Right renal cortex interstitium (tissue), 3 donors: ENCODE measurements around the gene TYMP. TPM values are rescaled to one million over a fixed set of nuclear protein-coding genes. Genes with fewer than 3 reads are reported as not detected.
"Not testable (repeated sequence)": the region's sequence is repeated elsewhere in the genome, so short reads cannot be mapped to it uniquely, and the experiment has no call there.

Experiments used
- DNase-seq, 3 donors: peaks; one replicate each; pipeline ENCODE4 v3.0.0-alpha.2; 2013; ENCODE audit warnings: low read depth in 3 of 3, low spot score in 2 of 3
- polyA plus RNA-seq, 3 donors: library from polyadenylated mRNA; unstranded; fragments of 120-200 nt; gene quantifications; one replicate each; pipeline ENCODE4 v1.2.1, GENCODE V29; 2013; ENCODE audit not compliant: insufficient read length in 3 of 3

Gene TYMP
- polyA plus RNA-seq, 3 donors: 1.0 to 1.2 (median 1.1) TPM

DNA sequence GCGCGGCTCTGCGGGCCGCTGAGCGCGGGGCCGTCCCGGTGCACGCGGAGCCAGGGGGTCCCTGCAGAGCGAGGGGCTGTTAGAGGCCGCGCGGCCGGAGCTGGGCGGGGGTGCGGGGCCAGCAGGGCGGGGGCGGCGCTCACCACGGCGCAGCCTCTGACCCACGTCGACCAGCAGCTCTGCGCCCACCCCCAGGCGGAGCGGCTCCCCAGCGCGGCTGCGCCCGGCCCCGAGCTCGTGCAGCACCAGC lies 4.0 kb downstream of the TYMP start:
- DNase-seq: peak in 1 of 3 donors; percentile 42

- peak; percentile 92 to 95 (median 93) for DNase-seq
Measured at GRCh38 chr22:50525104-50525857, 4.5 kb downstream of the TYMP start, which contains the start of gene SCO2. Gene SCO2 (minus strand): TSS chr22:50525598. CDS start chr22:50524411, 1,187 bp downstream.

DNA sequence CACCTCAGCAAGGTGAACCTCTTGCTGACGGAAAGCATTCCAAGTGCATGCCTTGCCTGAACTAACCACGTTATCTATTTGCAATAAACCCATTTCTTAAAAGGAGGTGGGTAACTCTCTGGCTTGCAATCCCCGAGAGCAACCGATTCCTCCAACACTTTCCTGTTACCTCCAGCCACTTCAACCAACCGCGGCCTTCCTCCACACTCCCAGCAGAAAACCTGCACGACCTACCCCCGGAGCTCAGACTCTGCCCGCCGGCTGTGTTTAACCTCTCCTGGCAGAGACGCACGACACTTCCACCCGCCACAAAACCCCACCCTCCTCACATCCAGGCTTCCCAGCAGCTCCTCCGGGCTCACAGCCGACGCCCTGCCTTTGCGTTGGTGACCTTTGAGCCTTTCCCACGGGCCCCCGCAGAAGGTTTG lies 5.1 kb downstream of the TYMP start:
- no peak for DNase-seq

DNA sequence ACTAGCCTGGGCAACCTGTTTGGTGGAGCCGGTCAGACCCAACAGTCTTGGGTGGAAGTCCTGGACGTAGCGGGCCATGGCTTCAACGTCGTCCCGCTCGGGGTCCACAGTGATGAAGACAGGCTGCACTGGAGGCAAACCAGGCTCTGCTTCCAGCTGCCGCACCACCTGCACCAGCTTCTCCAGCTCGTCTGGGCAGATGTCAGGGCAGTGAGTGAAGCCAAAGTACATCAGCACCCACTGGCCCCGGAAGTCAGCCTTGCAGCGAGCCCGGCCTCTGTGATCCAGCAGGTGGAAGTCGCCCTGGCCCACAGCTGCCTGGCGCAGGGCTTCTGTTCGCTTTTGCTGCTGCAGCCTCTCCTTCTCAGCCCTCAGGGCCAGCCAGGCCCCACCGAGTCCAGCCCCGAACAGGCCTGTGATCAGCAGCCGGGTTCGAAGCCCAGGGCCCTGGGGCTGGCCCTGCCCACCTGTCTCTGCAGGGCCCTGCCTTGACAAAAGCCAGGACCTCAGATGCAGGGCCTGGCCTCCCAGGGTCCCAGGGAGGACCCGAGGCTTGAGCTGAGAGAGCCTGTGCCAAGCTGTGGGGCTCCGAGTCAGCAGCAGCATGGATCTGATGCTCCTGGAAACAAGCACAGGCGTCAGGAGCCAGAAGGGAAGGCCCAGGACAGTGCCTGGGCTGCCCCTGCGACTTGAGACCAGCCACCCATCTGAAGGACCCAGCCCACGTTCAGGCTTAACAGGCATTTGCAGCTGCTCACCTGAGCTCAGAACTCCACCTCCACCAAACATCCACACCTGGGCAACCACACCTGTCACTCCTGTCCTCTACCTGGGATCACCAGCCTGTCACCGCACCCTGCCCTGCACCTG lies 5.8 kb downstream of the TYMP start:
- DNase-seq: no peak

GRCh38 chr22:50523458-50523805 lies 6.4 kb downstream of the TYMP start:
- no peak for DNase-seq

DNA sequence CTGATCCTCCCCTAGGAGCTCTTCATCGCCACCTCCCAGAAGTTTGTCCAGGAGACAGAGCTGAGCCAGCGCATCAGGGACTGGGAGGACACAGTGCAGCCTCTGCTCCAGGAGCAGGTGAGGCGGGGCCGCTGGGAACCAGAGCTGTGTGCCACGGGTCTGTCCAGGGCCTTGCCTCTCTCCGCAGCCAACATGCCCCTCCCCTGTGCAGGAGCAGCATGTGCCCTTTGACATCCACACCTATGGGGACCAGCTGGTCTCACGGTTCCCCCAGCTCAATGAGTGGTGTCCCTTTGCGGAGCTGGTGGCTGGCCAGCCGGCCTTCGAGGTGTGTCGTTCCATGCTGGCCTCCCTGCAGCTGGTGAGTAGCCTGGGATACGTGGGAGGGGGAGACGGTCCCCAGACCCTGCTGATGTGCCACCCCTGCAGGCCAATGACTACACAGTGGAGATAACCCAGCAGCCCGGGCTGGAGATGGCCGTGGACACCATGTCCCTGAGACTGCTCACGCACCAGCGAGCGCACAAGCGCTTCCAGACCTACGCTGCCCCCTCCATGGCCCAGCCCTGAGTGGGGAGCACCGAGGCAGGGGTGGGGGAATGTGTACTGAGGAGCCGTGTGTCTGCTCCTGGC lies 6.9 kb downstream of the TYMP start:
- DNase-seq: no peak

GRCh38 chr22:50522208-50522805 lies 7.5 kb downstream of the TYMP start:
- no peak for DNase-seq

DNA sequence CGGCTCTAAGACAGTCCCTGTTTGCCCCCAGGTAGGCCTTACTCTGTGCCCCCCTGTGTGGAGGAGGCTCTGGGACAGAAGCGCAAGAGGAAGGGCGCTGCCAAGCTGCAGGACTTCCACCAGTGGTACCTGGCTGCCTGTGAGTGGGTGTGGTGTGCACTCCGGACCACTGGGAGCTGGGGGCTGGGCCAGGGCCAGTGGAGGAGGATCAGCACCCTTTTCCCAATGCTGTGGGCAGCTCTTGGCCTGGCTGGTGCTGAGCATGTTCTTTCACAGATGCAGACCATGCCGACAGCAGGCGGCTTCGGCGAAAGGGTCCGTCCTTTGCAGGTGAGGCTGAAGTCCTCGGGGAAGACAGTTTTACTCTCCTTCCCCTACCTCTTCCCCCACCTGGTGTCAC lies 8.1 kb downstream of the TYMP start:
- no peak for DNase-seq

DNA sequence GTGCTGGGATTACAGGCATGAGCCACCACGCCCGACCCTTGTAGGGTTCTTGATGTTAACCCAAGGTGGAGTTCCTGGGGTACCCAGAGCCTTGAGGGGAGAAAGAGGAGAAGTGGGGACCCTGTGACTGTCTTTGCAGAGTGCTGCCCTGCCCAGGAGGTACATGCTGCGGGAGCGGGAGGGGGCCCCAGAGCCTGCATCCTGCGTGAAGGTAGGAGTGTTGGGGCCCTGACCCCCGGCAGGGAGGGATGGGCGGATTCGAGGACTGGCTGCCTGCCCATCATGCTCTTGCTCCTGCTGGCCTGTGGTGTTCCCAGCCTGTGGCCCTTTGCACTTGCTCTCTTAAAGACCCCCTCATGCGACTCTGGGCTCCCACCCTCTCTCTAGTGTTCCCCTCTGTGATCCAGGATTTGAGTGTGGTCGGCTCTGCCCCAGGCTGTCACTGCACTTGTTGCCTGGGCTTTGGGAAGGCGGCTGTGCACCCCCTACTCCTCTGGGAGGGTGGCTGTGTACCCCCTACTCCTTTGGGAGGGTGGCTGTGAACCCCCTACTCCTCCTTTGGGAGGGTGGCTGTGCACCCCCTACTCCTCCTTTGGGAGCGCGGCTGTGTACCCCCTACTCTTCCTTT lies 8.9 kb downstream of the TYMP start:
- no peak for DNase-seq

GRCh38 chr22:50520184-50520583 lies 9.6 kb downstream of the TYMP start:
- not testable (repeated sequence) for DNase-seq

DNA sequence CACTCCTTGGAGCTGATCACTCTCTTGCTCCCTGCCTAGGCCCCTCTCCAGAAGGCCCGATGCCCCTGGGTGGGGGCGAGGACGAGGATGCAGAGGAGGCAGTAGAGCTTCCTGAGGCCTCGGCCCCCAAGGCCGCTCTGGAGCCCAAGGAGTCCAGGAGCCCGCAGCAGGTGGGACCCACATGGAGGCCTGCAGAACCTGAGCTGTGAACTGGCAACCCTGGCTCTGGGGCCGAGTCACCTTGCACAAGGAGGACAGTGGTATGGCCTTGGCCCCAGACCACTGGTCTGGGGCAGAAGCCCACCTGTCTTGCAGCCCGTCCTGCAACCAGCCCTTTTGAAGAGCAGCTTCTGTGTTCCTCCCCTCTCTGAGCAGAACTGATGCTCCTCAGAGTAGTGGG lies 10.7 kb downstream of the TYMP start:
- no peak for DNase-seq

- DNase-seq: no peak
Measured at GRCh38 chr22:50518606-50519005, 11.2 kb downstream of the TYMP start.

GRCh38 chr22:50517495-50518260 lies 12.1 kb downstream of the TYMP start:
- no peak for DNase-seq

DNA sequence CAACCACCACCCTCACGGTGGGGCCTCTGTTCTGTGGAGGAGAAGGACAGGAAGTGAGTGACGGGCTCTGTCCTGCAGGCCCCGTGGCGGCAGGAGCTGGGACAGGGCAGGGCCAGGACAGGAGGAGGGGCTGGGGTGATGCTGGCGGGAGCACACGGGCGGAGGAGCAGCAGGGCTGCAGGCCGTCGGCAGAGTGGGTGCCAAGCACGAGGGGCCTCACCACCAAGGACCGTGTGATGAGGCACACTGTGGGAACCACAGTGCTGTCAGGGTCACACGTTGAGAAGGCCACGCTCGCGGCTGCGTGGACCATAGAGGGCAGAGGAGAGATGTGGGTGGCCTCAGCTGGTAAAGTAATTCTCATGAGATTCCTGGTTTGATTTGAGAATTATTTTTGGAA lies 12.9 kb downstream of the TYMP start:
- no peak for DNase-seq

DNA sequence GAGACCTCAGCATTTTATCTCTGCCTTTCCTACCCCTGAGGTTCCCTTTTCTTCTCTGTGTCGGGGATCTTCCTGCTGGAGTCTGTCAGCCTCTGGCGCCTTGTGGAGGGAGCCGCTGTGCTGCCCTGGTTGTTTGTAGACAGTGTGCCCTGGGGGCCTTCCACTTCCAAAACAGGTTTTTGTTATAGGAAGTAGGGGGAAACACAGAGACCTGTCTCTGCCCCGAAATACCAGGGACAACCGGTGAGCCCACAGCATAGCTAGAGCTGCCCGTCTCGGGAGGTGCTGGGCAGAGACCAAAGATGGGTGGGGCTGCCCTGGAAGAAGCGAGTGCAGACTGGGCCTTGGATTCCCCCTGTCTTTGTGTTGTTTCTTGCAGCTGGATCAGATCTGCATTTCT lies 13.7 kb downstream of the TYMP start:
- DNase-seq: no peak

DNA sequence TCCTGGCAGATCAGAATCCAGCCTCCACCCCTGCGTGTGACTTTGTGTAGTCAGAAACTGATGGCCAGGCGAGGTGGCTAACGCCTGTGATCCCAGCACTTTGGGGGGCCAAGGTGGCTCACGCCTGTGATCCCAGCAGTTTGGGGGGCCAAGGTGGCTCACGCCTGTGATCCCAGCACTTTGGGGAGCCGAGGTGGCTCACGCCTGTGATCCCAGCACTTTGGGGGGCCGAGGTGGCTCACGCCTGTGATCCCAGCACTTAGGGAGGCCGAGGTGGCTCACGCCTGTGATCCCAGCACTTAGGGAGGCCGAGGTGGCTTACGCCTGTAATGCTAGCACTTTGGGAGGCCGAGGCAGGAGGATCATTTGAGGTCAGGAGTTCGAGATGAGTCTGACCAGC lies 16.6 kb downstream of the TYMP start:
- no peak for DNase-seq

- DNase-seq: no peak
Measured at GRCh38 chr22:50508897-50509296, 20.9 kb downstream of the TYMP start.

GRCh38 chr22:50507991-50508884 lies 21.6 kb downstream of the TYMP start, which contains the start of gene NCAPH2:
Gene NCAPH2 (plus strand): TSS chr22:50508224. CDS start chr22:50508338, 114 bp downstream.
- DNase-seq: peak; percentile 95 to 97 (median 96)

GRCh38 chr22:50507421-50507990 lies 22.3 kb downstream of the TYMP start, which contains the start of gene LMF2:
Gene LMF2 (minus strand): TSS chr22:50507702. CDS start chr22:50507675, 27 bp downstream.
- DNase-seq: no peak
